CD4-positive, alpha-beta memory T cell (primary cell): Measurements from ENCODE around the gene C19orf53. TPM values are rescaled to one million over a fixed set of nuclear protein-coding genes. Genes with fewer than 3 reads are reported as not detected.

Experiments
- CTCF ChIA-PET: fragments of 350-600 bp; sonication (Branson Sonifier 250); formaldehyde crosslinking; loops from one replicate; lab custom pipeline; 2021; ENCODE audit warnings: inconsistent platforms; ENCODE audit not compliant: partially characterized antibody; lab: Charles Lee
- POLR2A ChIA-PET: fragments of 350-600 bp; sonication (Branson Sonifier 250); formaldehyde crosslinking; loops from one replicate; lab custom pipeline; 2021; ENCODE audit not compliant: partially characterized antibody; lab: Charles Lee
- DNase-seq, 5 donors: peaks; one replicate each; pipeline versions ENCODE4 v3.0.0 to v3.0.0-alpha.2; 2020 to 2022; ENCODE audit warnings: mixed read lengths in 1 of 5
- H3K27ac ChIP-seq: one replicate; pipeline ENCODE4 v1.7.0; 2013; ENCODE audit warnings: low read depth, low read length
- H3K27me3 ChIP-seq: 2 replicates; pipeline ENCODE4 v1.7.0; 2013; ENCODE audit warnings: mild to moderate bottlenecking, low read length, moderate library complexity; ENCODE audit not compliant: insufficient read depth
- H3K36me3 ChIP-seq: 2 replicates; pipeline ENCODE4 v1.7.0; 2013; ENCODE audit warnings: mild to moderate bottlenecking, low read length, moderate library complexity; ENCODE audit not compliant: insufficient read depth
- H3K4me1 ChIP-seq: 2 replicates; pipeline ENCODE4 v1.7.0; 2013; ENCODE audit warnings: mild to moderate bottlenecking, low read length, moderate library complexity; ENCODE audit not compliant: insufficient read depth
- H3K4me3 ChIP-seq, 2 donors: one replicate each; pipeline ENCODE4 v1.7.0; 2013; ENCODE audit warnings: low read length in 2 of 2, mild to moderate bottlenecking in 1 of 2
- H3K9me3 ChIP-seq, 2 donors: one replicate each; pipeline ENCODE4 v1.7.0; 2013; ENCODE audit warnings: low read length in 2 of 2, control low read depth in 1 of 2; ENCODE audit not compliant: control insufficient read depth in 1 of 2
- H3K27ac Mint-ChIP-seq, 7 donors: one replicate each; pipeline ENCODE4 v1.8.0; 2020 to 2021; ENCODE audit warnings: mixed read lengths in 7 of 7, mild to moderate bottlenecking in 6 of 7, inconsistent platforms in 3 of 7, moderate library complexity in 3 of 7
- H3K27me3 Mint-ChIP-seq, 2 donors: one replicate each; pipeline ENCODE4 v1.8.0; 2020 to 2021; ENCODE audit warnings: mixed read lengths in 2 of 2
- H3K36me3 Mint-ChIP-seq, 2 donors: one replicate each; pipeline ENCODE4 v1.8.0; 2020 to 2021; ENCODE audit warnings: mixed read lengths in 2 of 2, inconsistent platforms in 1 of 2, mild to moderate bottlenecking in 1 of 2
- H3K4me1 Mint-ChIP-seq, 4 donors: one replicate each; pipeline ENCODE4 v1.8.0; 2020 to 2021; ENCODE audit warnings: mixed read lengths in 4 of 4, mild to moderate bottlenecking in 1 of 4
- H3K4me3 Mint-ChIP-seq, 8 donors: one replicate each; pipeline ENCODE4 v1.8.0; 2020 to 2021; ENCODE audit warnings: mixed read lengths in 8 of 8, mild to moderate bottlenecking in 7 of 8, moderate library complexity in 6 of 8, inconsistent platforms in 3 of 8
- H3K9me3 Mint-ChIP-seq, 8 donors: one replicate each; pipeline ENCODE4 v1.8.0; 2020 to 2021; ENCODE audit warnings: mixed read lengths in 8 of 8, mild to moderate bottlenecking in 5 of 8, inconsistent platforms in 3 of 8, moderate library complexity in 1 of 8
- intact Hi-C: fragments of 100-400 bp; cut with micrococcal nuclease; formaldehyde crosslinking; loops from one replicate; pipeline ENCODE4 v1.15.1; 2023
- polyA plus RNA-seq, 2 donors: library from polyadenylated mRNA; unstranded; fragments of 300-500 nt; fragmentation: Illumina TruSeq; gene quantifications; one replicate each; pipeline ENCODE4 v1.2.3, GENCODE V29; 2021
- total RNA-seq, 2 experiments: library from RNA; stranded (reverse); gene quantifications; one replicate each; pipeline ENCODE4 v1.2.3, GENCODE V29; 2021

Gene C19orf53
- total and polyA plus RNA-seq, 4 experiments from 2014 or later, result 84.3 to 257 (median 146) TPM

DNA sequence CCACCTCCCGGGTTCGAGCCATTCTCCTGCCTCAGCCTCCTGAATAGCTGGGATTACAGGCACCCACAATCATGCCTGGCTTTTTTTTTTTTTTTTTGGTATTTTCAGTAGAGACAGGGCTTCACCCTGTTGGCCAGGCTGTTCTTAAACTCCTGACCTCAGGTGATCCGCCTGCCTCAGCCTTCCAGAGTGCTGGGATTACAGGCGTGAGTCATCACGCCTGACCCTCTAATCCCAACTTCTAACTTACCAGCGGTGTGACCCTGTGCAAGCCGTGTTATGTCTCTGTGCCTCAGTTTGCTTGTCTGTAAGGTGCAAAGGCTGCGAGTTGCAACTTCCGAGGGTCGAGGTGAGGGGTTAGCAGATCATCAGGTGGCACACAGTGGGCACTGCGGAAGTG is 38.3 kb downstream of the C19orf53 start:
- Mint-ChIP-seq H3K36me3 (peaks cover 5 to 6% of the 10 kb centered on the region in 2 donors), H3K27me3 (no peaks in the 10 kb centered on the region), H3K4me1 (peaks cover 0 to 15% (median 0%) of the 10 kb centered on the region in 4 donors), H3K4me3 (no peak overlapping the region), H3K27ac (no peak overlapping the region), H3K9me3 (no peaks in the 10 kb centered on the region)
- H3K4me3 ChIP-seq, result no peak overlapping the region
- intact Hi-C loops, result no loop called here
- no peaks in the 10 kb centered on the region for H3K9me3 ChIP-seq
- POLR2A ChIA-PET, result interaction anchor here (0.7 kb wide), 1 partner anchor 24 kb away, joined by 4 read pairs; no protein-coding TSS in a partner anchor
- no peak for DNase-seq
- CTCF ChIA-PET, result interaction anchor here (0.6 kb wide), 1 partner anchor 70 kb away, joined by 4 read pairs; no protein-coding TSS in a partner anchor
- no peaks in the 10 kb centered on the region for H3K4me1 ChIP-seq
- no peaks in the 10 kb centered on the region for H3K36me3 ChIP-seq
- H3K27me3 ChIP-seq, result no peaks in the 10 kb centered on the region
- H3K27ac ChIP-seq, result no peak overlapping the region

DNA sequence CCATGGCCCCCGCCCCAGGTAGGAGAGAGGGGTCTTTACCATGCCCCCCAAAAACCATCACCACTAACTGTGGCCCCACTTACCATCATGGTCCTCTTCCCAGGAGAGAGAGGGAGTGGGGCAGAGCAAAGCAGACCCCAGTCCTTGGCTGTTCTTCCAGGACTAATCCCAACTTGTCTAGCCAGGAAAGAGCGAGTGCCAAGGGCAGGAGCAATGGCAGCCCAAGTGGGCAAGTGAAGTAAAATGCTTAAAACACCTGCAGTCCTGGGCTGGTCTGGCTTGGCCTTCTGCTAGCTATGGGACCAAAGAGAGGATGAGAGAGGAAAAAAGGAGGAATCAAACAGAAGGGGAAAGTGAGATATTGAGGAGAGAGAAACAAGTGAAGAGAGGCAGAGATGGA is 38.9 kb downstream of the C19orf53 start:
- Mint-ChIP-seq H3K27me3 (no peaks in the 10 kb centered on the region), H3K36me3 (peaks cover 5 to 6% of the 10 kb centered on the region in 2 donors), H3K4me3 (no peak overlapping the region), H3K4me1 (peaks cover 0 to 15% (median 0%) of the 10 kb centered on the region in 4 donors), H3K27ac (peak overlapping the region in 2 of 7 donors; percentile 51 to 78), H3K9me3 (no peaks in the 10 kb centered on the region)
- H3K9me3 ChIP-seq, result no peaks in the 10 kb centered on the region
- ChIA-PET CTCF (no interaction called here), POLR2A (interaction anchor here (1.6 kb wide), 1 partner anchor 18 kb away, joined by 3 read pairs; the partner anchor contains the start of gene ZSWIM4)
- no peaks in the 10 kb centered on the region for H3K27me3 ChIP-seq
- no peak overlapping the region for H3K27ac ChIP-seq
- no peaks in the 10 kb centered on the region for H3K36me3 ChIP-seq
- intact Hi-C loops, result no loop called here
- no peak for DNase-seq
- H3K4me3 ChIP-seq, result no peak overlapping the region
- no peaks in the 10 kb centered on the region for H3K4me1 ChIP-seq

DNA sequence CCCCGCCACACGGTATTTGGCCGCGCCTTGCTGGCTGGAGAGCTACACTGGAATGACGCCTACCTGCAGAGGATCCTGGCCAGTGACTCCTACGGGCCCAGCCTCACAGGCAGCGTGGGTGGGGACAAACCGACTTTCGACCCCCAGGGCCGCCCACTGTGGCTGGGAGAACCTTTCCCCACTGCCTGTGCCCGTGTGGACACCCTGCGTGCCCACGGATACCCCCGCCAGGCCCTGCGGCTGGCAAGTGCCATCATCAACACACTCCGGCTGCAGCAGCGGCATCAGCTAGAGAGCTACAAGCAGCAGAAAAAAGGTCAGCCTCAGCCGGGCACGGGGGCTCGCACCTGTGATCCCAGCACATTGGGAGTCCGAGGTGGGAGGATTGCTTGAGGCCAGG is 40.3 kb downstream of the C19orf53 start:
- Histone ChIP-seq H3K4me3 (no peak overlapping the region), H3K27ac (no peak overlapping the region), H3K4me1 (no peaks in the 10 kb centered on the region), H3K36me3 (no peaks in the 10 kb centered on the region), H3K27me3 (no peaks in the 10 kb centered on the region), H3K9me3 (no peaks in the 10 kb centered on the region)
- intact Hi-C loops, result no loop called here
- DNase-seq, result no peak
- H3K4me1 Mint-ChIP-seq, result peaks cover 0 to 15% (median 0%) of the 10 kb centered on the region in 4 donors
- no peaks in the 10 kb centered on the region for H3K27me3 Mint-ChIP-seq
- CTCF ChIA-PET, result interaction anchor here (1.3 kb wide), 1 partner anchor 233 kb away, joined by 5 read pairs; no protein-coding TSS in a partner anchor
- POLR2A ChIA-PET, result interaction anchor here (1.6 kb wide), 1 partner anchor 20 kb away, joined by 3 read pairs; the partner anchor contains the start of gene ZSWIM4
- H3K27ac Mint-ChIP-seq, result no peak overlapping the region
- H3K9me3 Mint-ChIP-seq, result no peaks in the 10 kb centered on the region
- peaks cover 1 to 5% of the 10 kb centered on the region in 2 donors for H3K36me3 Mint-ChIP-seq
- no peak overlapping the region for H3K4me3 Mint-ChIP-seq

DNA sequence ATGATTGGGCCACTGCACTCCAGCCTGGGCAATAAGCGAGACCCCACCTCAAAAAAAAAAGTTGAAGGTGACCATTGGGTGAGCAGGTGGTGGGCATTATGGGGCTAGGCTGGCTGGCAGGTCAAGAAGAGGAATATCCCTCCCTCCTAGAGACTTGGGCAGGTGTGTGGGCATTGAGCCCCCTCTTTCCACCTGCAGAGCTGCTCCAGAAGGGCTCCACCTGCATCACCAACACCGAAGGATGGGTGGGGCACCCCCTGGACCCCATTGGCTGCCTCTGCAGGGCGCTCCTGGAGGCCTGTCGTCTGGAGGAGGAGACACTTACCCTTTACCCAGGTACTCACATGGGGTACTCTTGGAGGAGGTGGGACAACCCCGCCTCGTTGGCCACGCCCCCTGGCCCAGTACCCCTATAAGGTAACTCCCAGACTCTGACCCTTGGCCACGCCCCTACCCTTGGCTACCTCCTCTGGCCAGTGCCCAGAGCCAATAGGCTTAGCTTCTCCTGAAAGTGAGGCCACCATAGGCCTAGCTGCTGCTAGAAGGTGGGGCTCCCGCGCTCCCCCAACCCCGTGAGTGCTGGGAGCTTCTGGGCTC is 42.9 kb downstream of the C19orf53 start:
- Mint-ChIP-seq H3K36me3 (peaks cover 3 to 9% of the 10 kb centered on the region in 2 donors), H3K27me3 (no peaks in the 10 kb centered on the region), H3K4me3 (no peak overlapping the region), H3K9me3 (no peaks in the 10 kb centered on the region), H3K4me1 (peaks cover 0 to 15% (median 0%) of the 10 kb centered on the region in 4 donors), H3K27ac (no peak overlapping the region)
- Histone ChIP-seq H3K4me3 (no peak overlapping the region), H3K9me3 (no peaks in the 10 kb centered on the region), H3K27me3 (no peaks in the 10 kb centered on the region), H3K27ac (no peak overlapping the region), H3K4me1 (no peaks in the 10 kb centered on the region), H3K36me3 (no peaks in the 10 kb centered on the region)
- no peak for DNase-seq
- ChIA-PET POLR2A (interaction anchor here (0.6 to 2.7 kb wide), 5 partner anchors 11 to 31 kb away, joined by 3 to 11 read pairs (median 5); no protein-coding TSS in a partner anchor), CTCF (no interaction called here)
- intact Hi-C loops, result no loop called here

GRCh38 chr19:13817615-13818371 is 43.5 kb downstream of the C19orf53 start:
- H3K4me3 Mint-ChIP-seq, result peak overlapping the region in 1 of 8 donors; percentile 46
- peak overlapping the region in 2 of 7 donors; percentile 17 to 60 for H3K27ac Mint-ChIP-seq
- H3K27me3 ChIP-seq, result no peaks in the 10 kb centered on the region
- peak in 1 of 5 donors; percentile 52 for DNase-seq
- no peaks in the 10 kb centered on the region for H3K36me3 ChIP-seq
- H3K4me3 ChIP-seq, result no peak overlapping the region
- H3K27ac ChIP-seq, result no peak overlapping the region
- POLR2A ChIA-PET, result interaction anchor here (0.6 to 2.7 kb wide), 6 partner anchors 10 to 30 kb away, joined by 3 to 11 read pairs (median 4); no protein-coding TSS in a partner anchor
- no peaks in the 10 kb centered on the region for H3K27me3 Mint-ChIP-seq
- H3K9me3 ChIP-seq, result no peaks in the 10 kb centered on the region
- no peaks in the 10 kb centered on the region for H3K9me3 Mint-ChIP-seq
- H3K4me1 Mint-ChIP-seq, result peaks cover 0 to 15% (median 0%) of the 10 kb centered on the region in 4 donors
- intact Hi-C loops, result no loop called here
- no peaks in the 10 kb centered on the region for H3K4me1 ChIP-seq
- CTCF ChIA-PET, result interaction anchor here (0.7 kb wide), 1 partner anchor 42 kb away, joined by 3 read pairs; no protein-coding TSS in a partner anchor
- peaks cover 3 to 9% of the 10 kb centered on the region in 2 donors for H3K36me3 Mint-ChIP-seq

DNA sequence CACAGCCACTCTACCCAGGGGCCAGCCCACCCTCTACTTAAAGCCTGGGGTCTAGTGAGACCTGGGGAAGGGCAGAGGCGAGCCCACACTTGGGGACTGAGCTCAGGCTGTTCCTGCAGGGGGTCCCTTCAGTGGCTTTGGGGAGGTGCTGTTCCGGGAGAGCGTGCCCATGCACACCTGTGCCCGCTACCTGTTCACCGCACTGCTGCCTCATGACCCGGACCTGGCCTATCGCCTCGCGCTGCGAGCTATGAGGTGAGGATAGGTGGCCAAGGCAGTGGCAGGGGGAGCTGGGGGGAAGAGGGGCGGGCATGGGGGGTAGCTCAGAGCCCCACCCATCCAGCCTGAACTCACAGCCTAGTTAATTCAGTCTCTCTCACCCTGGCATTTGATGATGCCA is 45.0 kb downstream of the C19orf53 start:
- no peaks in the 10 kb centered on the region for H3K9me3 ChIP-seq
- H3K4me1 ChIP-seq, result no peaks in the 10 kb centered on the region
- no peak overlapping the region for H3K4me3 ChIP-seq
- Mint-ChIP-seq H3K4me3 (no peak overlapping the region), H3K9me3 (no peaks in the 10 kb centered on the region), H3K27me3 (no peaks in the 10 kb centered on the region), H3K27ac (no peak overlapping the region), H3K36me3 (peaks cover 4 to 9% of the 10 kb centered on the region in 2 donors), H3K4me1 (peaks cover 0 to 13% (median 2%) of the 10 kb centered on the region in 4 donors)
- CTCF ChIA-PET, result interaction anchor here (0.7 to 1.6 kb wide), 2 partner anchors 35 to 43 kb away, joined by 3 to 9 read pairs; no protein-coding TSS in a partner anchor
- H3K27me3 ChIP-seq, result no peaks in the 10 kb centered on the region
- no peaks in the 10 kb centered on the region for H3K36me3 ChIP-seq
- DNase-seq, result no peak
- POLR2A ChIA-PET, result interaction anchor here (0.7 kb wide), 2 partner anchors 17 to 298 kb away, joined by 3 read pairs; partner anchors contain the start of gene PRKACA
- no peak overlapping the region for H3K27ac ChIP-seq
- intact Hi-C loops, result no loop called here
